HG03457 (cell line): ENCODE data around the gene ZNF652.
"Not testable (repeated sequence)": the region's sequence is repeated elsewhere in the genome, so short reads cannot be mapped to it uniquely, and the experiment has no call there.

Experiments used
- ATAC-seq: cut with Tn5 transposase; IDR thresholded peaks from one replicate; pipeline ENCODE4 v1.9.1; 2021; ENCODE audit warnings: moderate number of reproducible peaks; ENCODE audit not compliant: unreplicated experiment

ZNF652 gene

GRCh38 chr17:49277638-49278037 is 84.4 kb downstream of the ZNF652 start:
- no peak for ATAC-seq

- not testable (repeated sequence) for ATAC-seq
These were observed 86.1 kb downstream of the ZNF652 start for GRCh38 chr17:49275981-49276380.

GRCh38 chr17:49269356-49269755 is 92.7 kb downstream of the ZNF652 start:
- no peak for ATAC-seq

- no peak for ATAC-seq
These were observed 94.1 kb downstream of the ZNF652 start for GRCh38 chr17:49267912-49268311.

GRCh38 chr17:49266233-49266632 is 95.8 kb downstream of the ZNF652 start:
- no peak for ATAC-seq

GRCh38 chr17:49261540-49261939 is 100.5 kb downstream of the ZNF652 start:
- not testable (repeated sequence) for ATAC-seq

GRCh38 chr17:49260817-49261291 is 101.2 kb downstream of the ZNF652 start:
- no peak for ATAC-seq

GRCh38 chr17:49260011-49260816 is 101.8 kb downstream of the ZNF652 start:
- no peak for ATAC-seq

GRCh38 chr17:49259663-49260010 is 102.4 kb downstream of the ZNF652 start:
- no peak for ATAC-seq

- no peak for ATAC-seq
These were observed 103.7 kb downstream of the ZNF652 start for GRCh38 chr17:49258394-49258793.

GRCh38 chr17:49255125-49255524 is 106.9 kb downstream of the ZNF652 start:
- ATAC-seq: no peak

GRCh38 chr17:49254066-49254465 is 108.0 kb downstream of the ZNF652 start:
- no peak for ATAC-seq

- no peak for ATAC-seq
These were observed 109.8 kb downstream of the ZNF652 start for GRCh38 chr17:49252148-49252695.

- ATAC-seq: no peak
These were observed 112.0 kb downstream of the ZNF652 start for GRCh38 chr17:49249890-49250522.

- ATAC-seq: no peak
These were observed 112.7 kb downstream of the ZNF652 start for GRCh38 chr17:49249292-49249794.

GRCh38 chr17:49247944-49248343 is 114.1 kb downstream of the ZNF652 start:
- ATAC-seq: no peak

- ATAC-seq: no peak
These were observed 117.2 kb downstream of the ZNF652 start for GRCh38 chr17:49244839-49245238.
